Stimulated activated CD4-positive, alpha-beta T cell treated with anti-CD3 and anti-CD28 coated beads, Interleukin-12 subunit alpha, Interleukin-12 subunit beta, amount 100 ng/mL, for 4 hours (primary cell): ENCODE results near the gene KDELR1.
"Not testable (repeated sequence)": the region's sequence is repeated elsewhere in the genome, so short reads cannot be mapped to it uniquely, and the experiment has no call there.

Experiments used
- DNase-seq: peaks from one replicate; pipeline ENCODE4 v3.0.0-alpha.2; 2020

Gene KDELR1

DNA sequence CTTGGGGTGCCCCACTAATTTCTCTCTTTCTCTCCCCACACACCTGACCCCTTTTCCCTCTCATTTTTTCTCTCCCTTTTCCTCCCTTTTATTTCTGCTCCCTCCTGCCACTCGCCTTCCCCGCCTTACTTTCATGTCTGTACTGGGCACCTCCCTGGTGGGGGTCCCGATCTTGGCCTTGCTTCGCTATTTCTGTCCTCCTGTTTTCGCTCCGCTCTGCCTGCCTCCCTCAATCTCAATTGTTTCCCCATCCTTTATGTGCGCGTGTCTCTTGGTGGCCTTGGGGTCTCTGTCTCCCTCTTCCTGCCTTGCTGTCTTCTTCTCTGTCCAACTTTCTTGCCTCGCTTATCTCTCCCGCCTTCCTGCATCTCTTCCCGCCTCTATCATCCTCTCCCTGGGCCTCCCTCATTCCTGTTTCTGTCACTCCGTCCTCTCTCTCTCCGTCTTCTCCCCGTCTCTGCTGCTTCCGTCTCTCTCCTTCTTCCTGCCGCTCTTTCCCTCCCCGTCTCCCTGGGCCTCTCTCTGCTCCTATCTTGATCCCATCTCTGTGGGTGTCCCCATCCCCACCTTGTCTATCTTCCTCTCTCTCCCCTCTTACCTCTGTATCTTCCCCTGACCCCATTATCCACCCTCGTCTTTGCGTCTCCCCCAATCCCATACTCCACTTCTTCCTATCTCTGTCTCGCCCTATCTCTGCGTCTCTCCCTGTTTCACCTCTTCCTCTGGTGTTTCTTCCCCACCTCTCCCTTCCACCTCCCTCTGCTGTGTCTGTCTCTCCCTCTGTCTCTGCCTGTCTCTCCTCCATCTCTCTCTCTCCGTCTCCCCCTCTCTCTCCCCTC is 6.1 kb upstream of the KDELR1 start:
- no peak for DNase-seq

DNA sequence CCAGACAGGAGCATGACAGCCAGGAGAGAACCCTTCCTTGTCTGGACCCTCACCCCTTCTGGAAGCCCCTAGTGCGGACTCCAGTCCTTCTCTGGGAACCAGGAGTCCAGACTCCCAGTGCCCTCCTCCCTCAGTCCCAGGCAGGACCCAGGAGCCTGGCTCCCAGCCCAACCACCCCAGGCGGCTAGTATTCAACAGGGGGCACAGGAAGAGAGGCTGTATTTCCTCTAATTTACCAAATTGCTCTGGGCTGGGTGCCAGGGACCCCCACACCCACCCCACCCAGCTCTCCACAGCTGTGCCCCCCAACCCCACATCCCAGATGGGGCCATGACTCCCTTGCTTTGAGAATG is 5.4 kb upstream of the KDELR1 start:
- no peak for DNase-seq

DNA sequence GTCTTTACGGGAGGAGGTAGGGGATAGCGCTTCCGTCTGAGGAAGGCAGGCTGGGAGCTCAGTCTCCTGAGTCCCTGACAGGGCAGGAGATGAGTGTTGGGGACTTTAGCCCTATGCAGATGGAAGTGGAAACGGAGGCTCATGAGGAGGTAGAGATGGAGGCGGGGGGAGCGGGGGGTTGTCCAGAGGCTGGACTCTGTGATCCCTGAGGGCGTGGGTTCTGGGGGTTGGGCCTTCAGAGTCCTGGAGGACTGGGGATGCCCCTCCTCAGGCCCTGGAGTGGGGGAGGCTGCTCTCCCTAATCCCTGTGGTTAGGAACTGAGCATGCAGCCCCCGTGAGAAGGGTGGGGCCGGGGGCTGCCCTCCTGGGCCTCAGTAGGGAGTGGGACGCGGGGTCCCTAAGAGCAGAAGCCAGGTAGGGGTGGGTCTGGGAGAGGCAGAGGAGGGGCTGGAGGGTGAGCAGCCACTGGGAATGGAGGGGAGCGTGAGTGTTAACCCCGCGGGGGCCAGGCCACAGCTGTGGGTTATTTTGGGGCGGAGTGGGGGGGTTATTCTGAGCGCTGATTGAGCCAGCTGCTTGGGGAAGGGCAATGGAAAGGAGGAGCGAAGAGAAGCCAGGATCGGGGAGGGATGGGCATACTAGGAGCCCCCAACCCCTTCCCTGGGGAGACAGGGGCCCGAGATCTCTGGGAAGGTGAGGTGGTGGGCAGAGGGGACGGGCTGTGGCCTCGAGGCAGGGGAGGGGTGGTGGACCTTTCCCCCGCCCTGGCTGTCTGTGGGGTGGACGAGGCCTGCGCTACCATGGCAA is 4.9 kb upstream of the KDELR1 start:
- no peak for DNase-seq

DNA sequence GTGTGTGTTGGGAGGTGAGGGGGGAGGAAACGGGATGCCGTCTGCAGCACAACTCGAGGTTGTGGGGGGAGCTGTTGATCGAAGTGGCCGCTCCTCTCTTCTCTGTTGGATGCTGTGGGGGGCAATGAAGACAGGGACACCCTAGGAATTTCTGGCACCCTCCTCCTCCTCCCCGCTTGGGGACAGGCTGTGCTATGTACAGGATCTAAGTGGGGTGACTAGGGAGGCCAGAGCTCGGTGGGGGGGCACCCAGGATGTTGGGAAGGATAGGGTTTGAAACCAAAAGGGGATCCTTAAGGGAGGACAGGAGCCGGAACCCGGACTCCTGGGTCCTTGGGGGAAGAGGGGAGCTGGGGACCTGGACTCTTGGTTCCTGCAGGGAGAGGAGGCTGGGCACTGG is 4.1 kb upstream of the KDELR1 start:
- no peak for DNase-seq

DNA sequence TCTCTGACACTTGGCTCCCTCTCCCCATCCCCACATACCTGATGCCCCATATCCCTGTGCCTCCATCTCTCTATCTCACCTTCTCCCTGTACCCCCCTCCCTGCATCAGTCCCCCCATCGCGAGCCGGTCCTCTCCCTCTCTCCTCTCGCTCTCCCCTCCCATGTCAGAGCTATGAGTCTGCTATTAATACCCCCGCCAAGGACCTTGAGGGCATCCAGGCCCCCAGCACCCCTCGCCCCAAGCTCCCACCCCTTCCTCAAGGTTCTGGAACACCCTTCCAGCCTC is 3.8 kb upstream of the KDELR1 start:
- DNase-seq: no peak

DNA sequence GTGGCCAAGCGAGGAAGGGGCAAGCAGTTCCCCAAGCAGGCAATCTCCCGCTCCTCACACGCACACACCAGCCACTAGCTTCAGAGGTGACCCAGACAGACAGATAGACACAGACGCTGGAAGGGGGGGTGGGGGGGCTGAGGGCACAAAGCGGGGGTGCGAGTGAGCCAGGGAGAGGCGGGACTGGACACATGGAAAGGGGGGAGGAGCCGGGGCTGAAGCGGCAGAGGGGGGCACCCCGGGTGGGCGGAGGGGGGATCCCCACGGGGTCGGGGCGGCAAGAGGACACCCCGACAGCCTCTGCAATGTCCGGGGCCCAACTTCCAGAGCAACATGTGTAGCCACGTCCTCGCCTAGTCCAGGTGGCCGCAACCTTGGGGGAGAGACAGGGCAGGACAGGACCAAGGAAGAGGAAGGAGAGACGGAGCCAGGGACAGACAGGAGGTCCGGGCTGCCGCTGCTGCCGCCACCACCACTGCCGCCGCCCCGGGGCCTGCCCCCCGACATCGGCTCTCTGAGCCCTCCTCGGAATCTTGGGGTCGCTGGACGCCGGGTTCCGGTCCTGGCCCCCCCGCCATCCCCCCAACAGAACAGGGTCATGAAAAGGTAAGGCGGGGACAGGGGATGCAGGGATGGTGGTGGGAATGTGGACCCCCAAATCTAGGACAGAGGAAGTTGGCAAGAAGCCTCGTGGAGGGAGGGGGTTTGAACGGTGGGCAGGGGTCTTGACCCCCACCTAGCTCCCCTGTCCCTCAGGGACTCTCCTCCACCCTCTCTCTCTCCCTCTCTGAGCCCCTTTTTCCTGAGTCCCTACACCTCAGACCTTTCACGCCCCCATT is 3.2 kb upstream of the KDELR1 start:
- DNase-seq: no peak

DNA sequence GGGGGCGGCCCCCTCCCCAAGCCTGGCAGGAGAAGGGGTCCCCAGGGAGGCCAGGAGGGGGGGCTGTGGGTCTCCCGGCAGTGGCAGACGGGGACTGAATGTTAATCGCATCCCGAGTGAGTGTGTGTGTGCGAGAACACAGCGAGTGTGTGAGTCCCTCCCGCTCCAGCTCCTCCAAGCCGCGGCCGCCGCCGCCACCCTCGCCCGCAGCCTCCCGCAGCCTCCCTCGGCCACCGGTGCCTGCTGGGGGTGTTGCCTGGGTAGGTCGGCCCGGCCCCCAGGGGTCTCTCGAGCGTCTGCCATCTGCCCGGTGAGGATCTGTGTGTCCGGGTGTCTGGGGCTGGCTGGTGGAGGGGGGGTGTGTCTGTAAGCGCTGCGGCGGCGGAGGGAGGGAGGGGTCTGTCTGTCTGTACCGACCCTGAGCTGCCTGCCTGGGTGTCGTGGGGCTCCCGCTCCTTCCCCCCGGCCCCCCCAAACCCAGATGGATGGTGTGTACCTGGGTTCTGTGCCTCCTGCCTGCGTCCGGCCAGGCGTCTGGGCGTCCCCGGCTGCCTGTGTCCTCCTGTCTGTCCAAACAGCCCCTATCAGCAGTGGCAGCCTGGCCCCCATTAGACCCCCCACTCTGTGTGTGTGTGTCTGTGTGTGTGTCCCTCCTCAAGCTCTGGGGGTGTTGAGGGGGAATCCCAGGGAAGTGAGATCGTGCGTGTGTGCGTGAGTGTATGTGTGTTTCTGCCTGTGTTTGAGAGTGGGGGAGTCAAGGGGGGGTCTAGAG is 2.4 kb upstream of the KDELR1 start, which contains the start of gene GRIN2D:
Gene GRIN2D, plus strand, starts transcription at position 110 of the 772 bp plus-strand sequence. CDS start 4,725 bp downstream, outside the sequence.
- DNase-seq: no peak

DNA sequence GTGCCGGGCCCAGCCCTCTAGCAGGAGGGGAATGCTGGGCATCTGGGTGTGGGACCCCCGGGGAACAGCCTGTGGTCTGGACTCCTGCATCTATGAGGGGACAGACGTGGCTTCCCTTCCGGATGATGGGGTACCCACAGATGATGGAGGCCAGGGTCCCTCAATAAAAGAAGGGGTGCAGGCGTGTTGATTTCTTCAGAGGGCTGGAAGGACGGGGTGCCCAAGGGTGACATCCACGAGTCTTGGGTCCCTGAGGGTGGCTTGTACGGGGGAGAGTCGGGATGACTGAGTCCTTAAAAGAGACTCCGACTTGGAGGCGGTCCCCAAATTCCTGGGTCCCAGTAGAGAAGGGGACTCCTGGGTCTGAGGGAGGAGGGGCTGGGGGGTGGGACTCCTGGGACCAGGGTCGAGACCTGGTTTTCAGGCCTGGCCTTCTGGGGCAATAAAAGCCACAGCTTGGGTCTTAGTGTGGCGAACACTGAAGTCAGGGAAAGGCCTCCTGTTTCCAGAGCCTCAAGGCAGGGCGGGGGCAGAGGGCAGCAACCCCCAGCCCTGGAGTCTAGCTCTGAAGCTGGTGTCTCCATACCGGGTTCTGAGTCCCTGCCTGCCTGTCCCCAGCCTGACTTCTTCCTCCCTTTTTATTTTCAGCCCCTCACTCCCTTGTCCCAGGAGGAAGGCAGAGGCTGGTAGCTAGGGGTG is 1.7 kb upstream of the KDELR1 start:
- no peak for DNase-seq

DNA sequence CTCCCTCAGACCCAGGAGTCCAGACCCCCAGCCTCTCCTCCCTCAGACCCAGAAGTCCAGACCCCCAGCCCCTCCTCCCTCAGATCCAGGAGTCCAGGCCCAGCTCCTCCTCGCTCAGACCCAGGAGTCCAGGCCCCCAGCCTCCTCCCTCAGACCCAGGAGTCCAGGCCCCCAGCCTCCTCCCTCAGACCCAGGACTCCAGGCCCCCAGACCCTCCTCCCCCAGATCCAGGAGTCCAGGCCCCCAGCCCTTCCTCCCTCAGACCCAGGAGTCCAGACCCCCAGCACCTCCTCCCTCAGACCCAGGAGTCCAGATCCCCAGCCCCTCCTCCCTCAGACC is 624 bp upstream of the KDELR1 start:
- DNase-seq: not testable (repeated sequence)

DNA sequence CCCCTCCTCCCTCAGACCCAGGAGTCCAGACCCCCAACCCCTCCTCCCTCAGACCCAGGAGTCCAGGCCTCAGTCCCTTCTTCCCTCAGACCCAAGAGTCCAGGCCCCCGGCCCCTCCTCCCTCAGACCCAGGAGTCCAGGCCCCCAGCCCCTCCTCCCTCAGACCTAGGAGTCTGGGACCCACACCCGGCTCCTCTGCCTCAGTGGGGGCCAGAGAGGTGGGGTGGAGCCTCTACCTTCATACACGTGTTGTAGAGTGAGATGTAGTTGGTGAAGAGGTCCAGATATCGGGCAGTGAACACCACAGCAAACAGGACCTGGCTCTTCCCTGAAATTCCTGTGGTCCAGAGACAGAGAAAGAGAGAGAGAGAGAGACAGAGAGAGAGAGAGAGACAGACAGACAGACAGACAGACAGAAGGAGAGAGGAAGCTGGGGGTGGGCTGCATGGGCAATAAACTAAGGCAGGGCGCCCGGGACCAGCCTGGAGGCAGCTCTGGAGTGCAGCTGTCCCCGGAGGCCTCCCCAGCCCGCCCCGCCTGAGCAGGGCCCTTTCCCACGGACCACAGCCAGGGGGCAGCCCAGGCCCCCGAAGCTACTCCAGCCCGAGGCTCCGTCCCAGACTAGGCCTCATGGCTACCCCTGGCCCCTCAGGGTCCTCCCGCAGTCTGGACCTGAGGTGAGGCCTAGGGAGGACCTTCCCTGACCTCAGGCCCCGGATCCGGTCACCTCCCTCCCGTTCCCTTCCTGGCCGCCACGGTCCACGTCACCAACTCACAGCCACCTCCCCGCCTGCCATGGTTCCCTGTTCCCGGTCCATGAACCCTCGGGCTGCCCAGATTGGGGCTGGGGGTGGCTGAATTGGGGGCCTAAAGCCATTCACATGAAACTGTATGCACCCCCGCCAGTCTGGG is 907 bp downstream of the KDELR1 start:
- peak; percentile 58 for DNase-seq

DNA sequence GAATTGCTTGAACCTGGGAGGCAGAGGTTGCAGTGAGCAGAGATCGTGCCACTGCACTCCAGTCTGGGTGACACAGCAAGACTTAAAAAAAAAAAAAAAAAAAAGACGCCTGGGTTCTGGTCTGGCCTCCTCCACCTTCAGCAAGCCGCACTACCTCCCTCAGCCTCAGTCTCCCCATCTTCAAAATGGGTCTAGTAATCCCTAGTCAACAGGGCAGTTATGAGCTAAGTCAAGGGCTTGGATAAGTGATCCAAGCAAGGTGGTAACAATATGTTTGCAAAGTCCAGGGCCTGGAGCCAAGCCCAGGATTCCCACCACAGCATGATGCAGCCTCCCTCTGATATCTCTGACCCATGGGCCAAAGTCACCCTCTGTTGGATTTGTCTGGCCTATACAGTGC is 4.4 kb downstream of the KDELR1 start:
- DNase-seq: no peak

DNA sequence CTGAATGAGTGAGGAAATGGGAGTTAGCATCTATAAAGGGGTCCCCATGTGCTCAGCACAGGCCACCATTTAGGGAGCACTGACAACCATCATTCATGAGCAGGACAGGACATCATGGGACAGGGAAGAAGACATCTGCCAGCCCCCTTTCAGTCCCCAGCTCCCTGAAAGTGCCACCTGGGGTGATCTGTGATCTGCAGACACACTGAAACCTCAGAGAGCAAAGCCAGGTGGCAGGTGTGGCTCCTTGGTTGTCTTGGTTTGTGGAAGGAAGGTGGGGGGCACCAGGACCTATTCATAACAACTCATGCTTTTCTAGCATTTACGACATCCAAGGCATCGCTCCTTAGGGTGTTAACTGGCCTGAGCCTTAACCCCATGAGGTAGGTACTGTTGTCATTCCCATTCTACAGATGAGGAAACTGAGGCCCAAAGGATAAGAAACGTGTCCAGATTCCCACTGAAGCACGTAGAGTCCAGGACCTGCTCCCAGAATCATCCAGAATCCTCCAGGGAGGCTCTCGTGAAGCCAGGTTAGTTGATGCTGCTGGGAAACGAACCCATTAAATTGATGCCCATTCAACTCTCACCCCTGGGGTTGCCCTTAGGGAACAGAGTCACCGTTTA is 5.8 kb downstream of the KDELR1 start:
- no peak for DNase-seq

DNA sequence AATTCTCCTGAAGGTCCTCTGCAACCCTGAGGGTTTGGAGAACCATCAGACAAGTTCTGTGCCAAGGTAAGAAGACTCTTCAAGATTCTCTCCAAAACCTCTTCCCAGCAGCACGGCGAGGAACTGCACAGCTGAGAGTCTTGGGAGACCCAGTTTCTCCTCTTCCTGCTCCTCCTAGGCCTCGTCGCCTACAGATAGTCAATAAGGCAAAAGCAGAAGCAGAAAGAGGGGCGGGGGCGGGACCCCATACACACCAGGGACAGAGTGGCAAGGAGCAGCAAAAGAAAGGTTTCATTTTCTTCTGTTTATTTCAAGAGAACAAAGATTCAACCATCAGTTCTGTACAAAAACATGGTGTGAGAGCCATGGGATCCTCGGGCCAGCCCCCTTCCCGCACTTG is 9.1 kb downstream of the KDELR1 start:
- no peak for DNase-seq

DNA sequence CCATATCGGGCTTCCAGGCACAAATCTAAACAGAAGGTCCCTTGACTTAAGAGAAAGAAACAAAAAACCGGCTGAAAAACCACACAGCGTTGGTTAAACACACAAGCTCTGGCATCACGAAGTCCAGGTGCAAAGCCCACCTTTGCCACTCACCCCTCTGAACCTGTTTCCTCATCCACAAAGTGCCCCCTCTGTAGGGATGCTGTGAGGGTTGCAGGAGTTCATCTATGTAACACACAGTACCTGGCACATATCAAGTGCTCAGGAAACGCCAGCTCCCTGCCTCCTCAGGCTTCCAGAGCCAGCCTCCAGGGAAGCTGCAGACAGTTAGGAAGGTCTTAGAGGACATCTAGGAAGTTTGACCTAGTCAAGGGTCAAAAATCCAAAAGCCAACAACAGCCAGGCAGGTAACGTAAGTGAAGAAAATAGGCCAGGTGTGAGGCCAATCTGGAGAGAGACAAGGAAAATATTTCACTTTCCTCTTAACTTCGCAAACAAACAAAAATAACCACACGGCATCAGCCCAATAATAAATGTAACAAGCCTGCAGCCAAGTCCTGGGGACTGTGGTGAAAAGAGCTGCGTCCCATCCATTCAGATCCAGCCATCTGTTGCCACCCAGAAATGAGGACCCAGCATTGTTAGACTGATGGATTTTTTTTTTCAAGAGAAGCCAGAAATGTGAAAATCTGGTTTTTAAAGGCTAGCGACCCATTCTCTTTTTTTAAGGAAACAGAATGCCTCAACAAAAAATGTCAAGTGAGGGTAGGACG is 10.0 kb downstream of the KDELR1 start:
- no peak for DNase-seq

DNA sequence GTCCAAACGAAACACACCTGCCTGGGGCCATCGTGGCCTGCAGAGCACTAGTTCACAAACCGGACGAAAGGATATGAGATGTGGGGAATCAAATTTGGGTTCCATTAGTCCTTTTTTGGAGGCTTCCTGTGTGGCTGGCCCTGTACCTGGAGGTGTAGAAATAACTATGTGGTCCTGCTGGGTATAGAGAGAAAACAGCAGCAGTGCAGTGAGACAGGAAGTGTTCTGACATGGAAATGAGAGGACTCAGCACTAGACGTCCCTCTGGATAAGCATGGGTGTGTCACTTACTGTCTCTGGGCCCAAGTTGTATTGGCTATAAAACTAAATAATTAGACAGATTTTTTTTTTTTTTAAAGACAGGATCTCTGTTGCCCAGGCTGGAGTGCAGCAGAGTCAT is 12.3 kb downstream of the KDELR1 start:
- DNase-seq: no peak

DNA sequence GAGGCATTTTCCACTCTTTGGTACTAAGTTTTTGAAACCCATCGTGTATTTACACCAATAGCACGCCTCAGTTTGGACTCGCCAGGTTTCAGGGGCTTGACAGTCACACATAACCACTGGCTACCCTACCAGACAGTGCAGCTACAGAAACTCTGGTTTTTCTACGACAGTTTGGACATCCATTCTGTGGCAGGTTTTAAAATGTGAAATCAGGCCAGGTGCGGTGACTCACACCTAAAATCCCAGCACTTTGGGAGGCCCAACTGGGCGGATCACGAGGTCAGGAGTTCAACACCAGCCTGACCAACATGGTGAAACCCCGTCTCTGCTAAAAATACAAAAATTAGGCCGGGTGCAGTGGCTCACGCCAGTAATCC is 13.2 kb downstream of the KDELR1 start:
- no peak for DNase-seq

DNA sequence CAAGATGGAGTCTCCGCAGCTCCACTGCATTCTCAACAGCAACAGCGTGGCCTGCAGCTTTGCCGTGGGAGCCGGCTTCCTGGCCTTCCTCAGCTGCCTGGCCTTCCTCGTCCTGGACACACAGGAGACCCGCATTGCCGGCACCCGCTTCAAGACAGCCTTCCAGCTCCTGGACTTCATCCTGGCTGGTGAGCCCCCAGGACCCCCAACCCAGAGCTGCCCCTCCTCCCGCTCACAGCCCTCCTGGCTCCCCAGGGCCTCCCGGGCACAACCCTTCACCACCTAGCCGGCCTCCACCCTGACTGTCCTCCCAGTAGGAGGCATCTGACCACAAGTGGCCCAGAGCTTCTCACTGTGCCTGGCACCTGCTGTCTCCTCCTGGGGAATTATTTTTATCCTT is 17.8 kb downstream of the KDELR1 start:
- DNase-seq: no peak

DNA sequence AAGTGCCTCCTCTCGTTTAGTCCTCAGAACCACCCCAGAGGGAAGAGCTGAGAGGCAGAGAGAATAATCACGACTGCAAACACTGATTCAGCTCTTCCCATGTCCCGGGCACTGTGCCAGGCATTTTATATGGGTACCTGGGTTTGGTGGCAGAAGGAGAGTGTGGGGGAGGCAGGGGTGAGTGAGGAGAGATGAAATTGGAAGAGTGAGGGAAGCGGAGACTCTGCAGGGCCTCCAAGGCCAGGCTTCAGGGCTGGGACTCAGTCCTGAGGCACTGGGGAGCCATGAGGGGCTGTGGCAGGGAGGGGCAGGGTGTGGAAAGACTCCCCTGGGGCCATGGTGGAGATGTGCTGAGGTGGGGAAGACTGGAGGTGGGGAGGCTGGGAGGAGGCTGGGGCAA is 18.4 kb downstream of the KDELR1 start:
- no peak for DNase-seq

DNA sequence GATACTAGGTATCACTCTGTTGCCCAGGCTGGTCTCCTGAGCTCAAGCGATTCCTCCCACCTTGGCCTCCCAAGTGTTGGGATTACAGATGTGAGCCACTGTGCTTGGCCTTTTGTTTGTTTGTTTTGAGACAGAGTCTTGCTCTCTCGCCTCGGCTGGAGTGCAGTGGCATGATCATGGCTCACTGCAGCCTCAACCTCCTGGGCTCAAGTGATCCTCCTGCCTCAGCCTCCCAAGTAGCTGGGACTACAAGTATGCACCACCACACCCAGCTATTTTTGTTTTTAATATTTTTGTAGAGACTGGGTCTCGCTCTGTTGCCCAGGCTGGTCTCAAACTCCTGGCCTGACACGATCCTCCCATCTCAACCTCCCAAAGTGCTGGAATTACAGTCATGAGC is 19.6 kb downstream of the KDELR1 start:
- not testable (repeated sequence) for DNase-seq

DNA sequence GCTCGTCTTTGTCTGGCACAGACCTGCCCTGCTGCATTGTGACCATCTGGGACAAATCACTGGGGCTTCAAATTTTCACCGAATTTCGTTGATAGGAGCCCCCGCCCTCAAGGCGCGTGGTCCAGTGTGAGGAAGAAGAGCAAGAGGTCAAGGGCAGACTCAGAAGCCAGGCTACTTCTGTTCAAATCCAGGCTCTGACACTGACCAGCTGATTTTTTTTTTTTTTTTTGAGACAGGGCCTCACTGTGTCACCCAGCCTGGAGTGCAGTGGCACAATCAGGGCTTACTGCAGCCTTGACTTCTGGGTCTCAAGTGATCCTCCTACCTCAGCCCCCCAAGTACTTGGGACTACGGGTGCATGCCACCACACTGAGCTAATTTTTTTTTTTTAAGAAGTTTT is 20.0 kb downstream of the KDELR1 start:
- no peak for DNase-seq
